Mesenchymal stem cell (in vitro differentiated cells and primary cell): ENCODE data around the gene RAMACL.
A peak's percentile ranks its signal among the peaks of the same experiment; 100 is the strongest.

ENCODE experiments used
- DNase-seq: peaks from one replicate; pipeline ENCODE4 v3.0.0-alpha.2; 2013
- H2AFZ ChIP-seq: one replicate; pipeline ENCODE4 v1.6.1; 2013; ENCODE audit warnings: low read depth, mild to moderate bottlenecking, control low read depth, inconsistent platforms, low read length, moderate library complexity
- H2AK5ac ChIP-seq: 2 replicates; pipeline ENCODE4 v1.6.1; 2013; ENCODE audit warnings: low read length, moderate library complexity, mild to moderate bottlenecking, inconsistent platforms; ENCODE audit not compliant: severe bottlenecking
- H2BK120ac ChIP-seq: one replicate; pipeline ENCODE4 v1.6.1; 2013; ENCODE audit warnings: low read depth, mild to moderate bottlenecking, inconsistent platforms, low read length, moderate library complexity
- H2BK12ac ChIP-seq, 2 experiments: one replicate each; pipeline ENCODE4 v1.6.1; 2013; ENCODE audit warnings: inconsistent platforms in 2 of 2, low read length in 2 of 2, mild to moderate bottlenecking in 2 of 2, moderate library complexity in 2 of 2, control low read depth in 1 of 2
- H2BK15ac ChIP-seq: one replicate; pipeline ENCODE4 v1.6.1; 2013; ENCODE audit warnings: mild to moderate bottlenecking, low read depth, inconsistent platforms; ENCODE audit not compliant: poor library complexity, severe bottlenecking
- H2BK5ac ChIP-seq: 2 replicates; pipeline ENCODE4 v1.6.1; 2013; ENCODE audit warnings: low read depth, mild to moderate bottlenecking, low read length, control low read depth, inconsistent platforms; ENCODE audit not compliant: poor library complexity, severe bottlenecking
- H3K14ac ChIP-seq, 2 experiments: one replicate each; pipeline ENCODE4 v1.6.1; 2013; ENCODE audit warnings: inconsistent platforms in 2 of 2, low read length in 2 of 2, control low read depth in 1 of 2, mild to moderate bottlenecking in 1 of 2, moderate library complexity in 1 of 2
- H3K18ac ChIP-seq, 2 experiments: one replicate each; pipeline ENCODE4 v1.6.1; 2013; ENCODE audit warnings: inconsistent platforms in 2 of 2, low read length in 2 of 2, control low read depth in 1 of 2, low read depth in 1 of 2, mild to moderate bottlenecking in 1 of 2
- H3K23ac ChIP-seq, 2 experiments: one replicate each; pipeline ENCODE4 v1.6.1; 2013; ENCODE audit warnings: inconsistent platforms in 2 of 2, low read length in 2 of 2, mild to moderate bottlenecking in 2 of 2, moderate library complexity in 2 of 2, control low read depth in 1 of 2
- H3K27ac ChIP-seq: 2 replicates; pipeline ENCODE4 v1.5.1; 2013; ENCODE audit warnings: mild to moderate bottlenecking, moderate library complexity, low read length, control low read depth, inconsistent platforms; ENCODE audit not compliant: poor library complexity, severe bottlenecking
- H3K27me3 ChIP-seq, 2 experiments: 2 replicates each; pipeline versions ENCODE4 v1.6.1 to v1.7.0; 2013; ENCODE audit warnings: low read length in 2 of 2, mild to moderate bottlenecking in 2 of 2, moderate library complexity in 2 of 2, control low read depth in 1 of 2, inconsistent platforms in 1 of 2; ENCODE audit not compliant: control insufficient read depth in 1 of 2, insufficient read depth in 1 of 2
- H3K36me3 ChIP-seq, 2 experiments: 2 replicates each; pipeline versions ENCODE4 v1.6.1 to v1.7.0; 2013; ENCODE audit warnings: low read length in 2 of 2, control low read depth in 1 of 2, inconsistent platforms in 1 of 2, low read depth in 1 of 2, mild to moderate bottlenecking in 1 of 2; ENCODE audit not compliant: insufficient read depth in 2 of 2, control insufficient read depth in 1 of 2
- H3K4ac ChIP-seq, 2 experiments: one replicate each; pipeline ENCODE4 v1.6.1; 2013; ENCODE audit warnings: inconsistent platforms in 2 of 2, low read length in 2 of 2, mild to moderate bottlenecking in 2 of 2, moderate library complexity in 2 of 2, control low read depth in 1 of 2, low read depth in 1 of 2
- H3K4me1 ChIP-seq: 2 replicates; pipeline ENCODE4 v1.6.1; 2013; ENCODE audit warnings: low read depth, low read length, control low read depth; ENCODE audit not compliant: control insufficient read depth, insufficient read depth
- H3K4me2 ChIP-seq: 2 replicates; pipeline ENCODE4 v1.6.1; 2013; ENCODE audit warnings: low read length, mild to moderate bottlenecking, inconsistent platforms; ENCODE audit not compliant: poor library complexity, severe bottlenecking
- H3K4me3 ChIP-seq, 2 experiments: 2 replicates each; pipeline versions ENCODE4 v1.5.1 to v1.7.0; 2013; ENCODE audit warnings: low read length in 2 of 2, mild to moderate bottlenecking in 2 of 2, control low read depth in 1 of 2, low read depth in 1 of 2; ENCODE audit not compliant: insufficient read depth in 1 of 2
- H3K79me1 ChIP-seq: replicated peaks from 2 replicates; pipeline ENCODE4 v1.6.1; 2013; ENCODE audit warnings: mild to moderate bottlenecking, control low read depth, low read length, inconsistent platforms; ENCODE audit not compliant: poor library complexity, severe bottlenecking
- H3K9ac ChIP-seq: 2 replicates; pipeline ENCODE4 v1.7.0; 2013; ENCODE audit warnings: mild to moderate bottlenecking, low read length, moderate library complexity
- H3K9me3 ChIP-seq: 2 replicates; pipeline ENCODE4 v1.7.0; 2013; ENCODE audit warnings: mild to moderate bottlenecking, low read length; ENCODE audit not compliant: control insufficient read depth
- H4K8ac ChIP-seq: one replicate; pipeline ENCODE4 v1.6.1; 2013; ENCODE audit warnings: inconsistent platforms, mild to moderate bottlenecking, low read length, moderate library complexity
- H4K91ac ChIP-seq: one replicate; pipeline ENCODE4 v1.6.1; 2013; ENCODE audit warnings: mild to moderate bottlenecking, low read length, inconsistent platforms
- WGBS: methylation state at CpG from one replicate; pipeline ENCODE4 v1.1.7; 2013; ENCODE audit warnings: mixed read lengths; 5-methylcytosine and 5-hydroxymethylcytosine counted together

RAMACL gene

DNA sequence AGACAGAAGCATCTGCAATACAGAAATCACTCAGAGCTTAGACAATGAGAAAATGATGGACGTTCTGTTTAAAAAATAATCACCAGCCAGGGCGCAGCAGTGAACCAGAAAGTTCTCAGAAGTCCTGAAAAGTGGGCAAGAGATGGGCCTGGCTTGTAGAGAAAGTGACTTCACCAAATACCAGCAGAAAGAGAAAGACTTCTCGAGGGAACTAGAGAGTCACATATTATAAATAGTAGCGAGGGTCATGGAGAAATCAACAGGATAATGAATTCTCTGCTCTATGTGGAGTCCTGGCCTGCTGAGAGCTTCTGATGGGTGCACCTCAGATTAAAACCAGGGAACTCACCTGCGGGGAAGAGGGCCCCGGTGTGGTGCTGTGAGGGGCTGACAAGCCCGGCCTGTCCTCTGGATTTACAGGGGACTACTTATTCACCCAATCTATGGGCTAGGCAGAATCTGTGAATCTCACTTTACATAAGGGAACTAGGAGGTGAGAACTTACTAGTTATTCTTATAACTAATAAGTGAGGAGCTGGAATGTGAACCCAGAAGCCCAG, 5.6 kb upstream of the RAMACL start:
- H2BK12ac ChIP-seq: peak overlapping the region; percentile 9 to 93
- H3K18ac ChIP-seq: peak overlapping the region in 1 of 2 experiments; percentile 52
- no peak overlapping the region for H3K4me2 ChIP-seq
- no peaks in the 10 kb centered on the region for H3K36me3 ChIP-seq
- no peak overlapping the region for H2AFZ ChIP-seq
- peaks cover 23% of the 10 kb centered on the region for H3K4me1 ChIP-seq
- H3K27me3 ChIP-seq: no peaks in the 10 kb centered on the region
- H3K4ac ChIP-seq: peak overlapping the region in 1 of 2 experiments; percentile 84
- 97% methylated on average over 7 of the region's 7 CpGs for WGBS
- peak; percentile 63 for DNase-seq
- H3K27ac ChIP-seq: no peak overlapping the region
- peak overlapping the region; percentile 53 for H2AK5ac ChIP-seq
- no peaks in the 10 kb centered on the region for H3K9me3 ChIP-seq
- peak overlapping the region; percentile 27 for H4K8ac ChIP-seq
- H2BK15ac ChIP-seq: peak overlapping the region; percentile 49
- H2BK120ac ChIP-seq: no peak overlapping the region
- H3K9ac ChIP-seq: no peak overlapping the region
- no peak overlapping the region for H2BK5ac ChIP-seq
- no peak overlapping the region for H3K23ac ChIP-seq
- peaks cover 12% of the 10 kb centered on the region for H3K79me1 ChIP-seq
- peak overlapping the region; percentile 70 for H4K91ac ChIP-seq
- H3K4me3 ChIP-seq: no peak overlapping the region
- peak overlapping the region in 1 of 2 experiments; percentile 39 for H3K14ac ChIP-seq

DNA sequence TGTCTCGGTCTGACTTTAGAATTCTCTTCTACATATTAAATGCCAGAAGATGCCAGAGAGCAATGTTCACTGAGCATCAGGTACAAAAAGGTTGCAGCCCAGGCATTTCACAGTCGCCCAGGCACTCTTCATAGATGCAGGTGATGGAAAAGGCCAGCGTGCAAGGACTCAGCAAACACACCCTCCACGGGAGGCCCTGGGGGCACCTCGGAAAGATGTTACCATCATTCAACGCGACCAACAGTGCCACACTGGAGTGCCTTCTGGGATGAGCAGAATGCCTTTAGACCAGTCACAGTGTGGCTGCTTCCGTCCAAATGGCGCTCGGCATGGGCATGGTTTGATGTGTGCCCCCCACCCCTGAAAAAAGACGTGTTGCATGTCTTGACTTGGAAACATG, 4.5 kb upstream of the RAMACL start:
- peak overlapping the region; percentile 27 for H2AK5ac ChIP-seq
- H3K27me3 ChIP-seq: no peaks in the 10 kb centered on the region
- H3K79me1 ChIP-seq: peaks cover 10% of the 10 kb centered on the region
- no peak overlapping the region for H3K9ac ChIP-seq
- 98% methylated on average over 11 of the region's 11 CpGs for WGBS
- H2AFZ ChIP-seq: no peak overlapping the region
- H4K8ac ChIP-seq: no peak overlapping the region
- no peak overlapping the region for H3K23ac ChIP-seq
- no peak overlapping the region for H2BK15ac ChIP-seq
- H2BK12ac ChIP-seq: peak overlapping the region in 1 of 2 experiments; percentile 17
- H3K4ac ChIP-seq: peak overlapping the region in 1 of 2 experiments; percentile 18
- peaks cover 21% of the 10 kb centered on the region for H3K4me1 ChIP-seq
- peak overlapping the region; percentile 14 to 18 for H3K18ac ChIP-seq
- no peak overlapping the region for H4K91ac ChIP-seq
- DNase-seq: no peak
- no peak overlapping the region for H3K4me3 ChIP-seq
- no peak overlapping the region for H2BK5ac ChIP-seq
- no peaks in the 10 kb centered on the region for H3K36me3 ChIP-seq
- no peak overlapping the region for H3K14ac ChIP-seq
- no peak overlapping the region for H2BK120ac ChIP-seq
- no peaks in the 10 kb centered on the region for H3K9me3 ChIP-seq
- no peak overlapping the region for H3K4me2 ChIP-seq
- no peak overlapping the region for H3K27ac ChIP-seq

DNA sequence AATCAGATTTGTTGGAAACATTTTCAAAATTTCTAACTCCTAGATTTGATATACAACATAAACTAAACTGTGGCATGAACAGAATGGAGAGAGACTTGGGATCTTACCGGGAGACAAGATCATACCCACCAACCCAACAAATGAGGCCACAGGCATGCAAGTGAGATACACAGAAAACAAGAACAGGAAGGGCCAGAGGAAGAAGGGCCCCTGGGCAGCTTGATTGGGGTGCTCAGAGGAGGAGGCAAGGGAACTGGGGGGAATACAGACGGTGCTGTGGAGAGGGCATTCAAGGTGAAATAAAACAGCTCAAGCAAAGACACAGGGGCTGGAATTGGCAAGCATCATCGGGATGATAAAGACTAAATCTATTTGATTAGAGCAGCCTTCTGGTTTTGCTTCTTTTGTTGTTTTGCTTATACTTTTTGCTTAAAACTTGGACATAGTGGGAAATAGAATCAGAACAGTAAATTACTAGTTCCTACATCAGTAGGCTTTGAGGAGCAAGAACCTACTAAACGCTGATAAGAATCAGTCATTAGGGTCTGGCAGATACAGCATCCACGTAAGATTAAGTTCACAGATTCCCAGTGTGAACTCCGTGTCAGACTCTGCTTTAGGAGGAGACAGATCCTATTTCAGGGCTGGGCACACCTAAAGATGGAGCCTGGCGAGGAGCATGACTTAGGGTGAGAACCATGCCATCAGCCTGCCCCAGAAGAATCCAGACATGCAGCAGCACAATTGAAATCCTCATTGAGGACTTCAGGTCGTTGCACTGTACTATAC, 3.5 kb upstream of the RAMACL start:
- no peaks in the 10 kb centered on the region for H3K27me3 ChIP-seq
- peak overlapping the region; percentile 7 to 87 for H2BK12ac ChIP-seq
- peak overlapping the region; percentile 67 for H3K27ac ChIP-seq
- H3K18ac ChIP-seq: peak overlapping the region in 1 of 2 experiments; percentile 46
- no peak overlapping the region for H3K4me2 ChIP-seq
- H2BK120ac ChIP-seq: no peak overlapping the region
- H4K8ac ChIP-seq: peak overlapping the region; percentile 19
- WGBS: 84% methylated on average over 7 of the region's 8 CpGs
- peaks cover 10% of the 10 kb centered on the region for H3K79me1 ChIP-seq
- peaks cover 16% of the 10 kb centered on the region for H3K4me1 ChIP-seq
- H3K36me3 ChIP-seq: no peaks in the 10 kb centered on the region
- peak overlapping the region; percentile 58 for H2AK5ac ChIP-seq
- H3K4ac ChIP-seq: peak overlapping the region in 1 of 2 experiments; percentile 41
- H3K9ac ChIP-seq: no peak overlapping the region
- H2BK5ac ChIP-seq: no peak overlapping the region
- H3K23ac ChIP-seq: peak overlapping the region in 1 of 2 experiments; percentile 5
- peak overlapping the region in 1 of 2 experiments; percentile 71 for H3K14ac ChIP-seq
- H3K9me3 ChIP-seq: no peaks in the 10 kb centered on the region
- no peak overlapping the region for H2AFZ ChIP-seq
- no peak overlapping the region for H2BK15ac ChIP-seq
- DNase-seq: no peak
- H4K91ac ChIP-seq: no peak overlapping the region
- H3K4me3 ChIP-seq: no peak overlapping the region

DNA sequence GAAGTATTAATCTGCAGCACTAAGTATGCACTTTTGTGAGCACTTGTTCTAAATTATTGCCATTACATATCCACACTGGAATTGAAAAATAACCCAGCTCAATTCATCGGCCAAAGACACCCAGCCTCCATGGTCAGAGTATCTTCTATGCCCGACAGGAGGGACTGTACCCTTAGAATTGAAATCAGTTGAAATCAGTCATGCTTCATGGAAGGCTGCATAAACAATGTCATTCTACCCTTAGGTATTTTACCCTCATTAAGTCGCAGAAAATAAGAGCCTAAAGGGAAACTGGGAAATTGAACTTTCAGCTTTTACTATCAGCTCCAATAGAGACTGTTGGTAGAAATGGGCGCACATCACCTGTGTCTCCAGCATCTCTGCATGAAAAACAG, 2.9 kb upstream of the RAMACL start:
- H3K4ac ChIP-seq: no peak overlapping the region
- peak overlapping the region; percentile 70 for H3K4me2 ChIP-seq

More for the DNA sequence above, 2.9 kb upstream of the RAMACL start:
- Histone ChIP-seq H3K36me3 (no peaks in the 10 kb centered on the region), H3K27me3 (no peaks in the 10 kb centered on the region), H2BK5ac (no peak overlapping the region), H2BK15ac (no peak overlapping the region), H3K18ac (peak overlapping the region in 1 of 2 experiments; percentile 64), H3K9ac (no peak overlapping the region), H2BK120ac (no peak overlapping the region), H3K23ac (no peak overlapping the region), H4K8ac (no peak overlapping the region), H3K79me1 (peaks cover 10% of the 10 kb centered on the region), H3K4me1 (peaks cover 15% of the 10 kb centered on the region), H2AFZ (no peak overlapping the region), H3K27ac (peak overlapping the region; percentile 67), H4K91ac (no peak overlapping the region), H3K9me3 (no peaks in the 10 kb centered on the region), H3K4me3 (no peak overlapping the region), H3K14ac (no peak overlapping the region), H2AK5ac (no peak overlapping the region), H2BK12ac (no peak overlapping the region)
- DNase-seq: no peak
- WGBS: 65% methylated on average over 4 of the region's 4 CpGs
